ENCODE measurements around the gene DNAH8. TPM values are rescaled to one million over a fixed set of nuclear protein-coding genes. Genes with fewer than 3 reads are reported as not detected.

DNAH8 gene
- total and polyA plus RNA-seq, 2 donors: 0.05 to 0.11 TPM

GRCh38 chr6:38755874-38756273 lies 40.8 kb downstream of the DNAH8 start:
- Histone ChIP-seq H3K4me3 (ENCODE audit: low read length in 2 of 2) (no peak overlapping the region), H3K36me3 (ENCODE audit: control insufficient read depth in 2 of 2, insufficient read depth in 2 of 2, low read length in 1 of 2) (no peaks in the 10 kb centered on the region), H3K4me1 (ENCODE audit: control insufficient read depth in 2 of 2, insufficient read depth in 2 of 2, low read length in 2 of 2) (no peaks in the 10 kb centered on the region), H3K27ac (ENCODE audit: low read depth in 1 of 2, low read length in 1 of 2) (no peak overlapping the region), H3K27me3 (ENCODE audit: control insufficient read depth in 2 of 2, insufficient read depth in 1 of 2, low read length in 1 of 2) (no peaks in the 10 kb centered on the region), H3K9me3 (ENCODE audit: control insufficient read depth in 2 of 2, insufficient read depth in 1 of 2, low read length in 1 of 2) (no peaks in the 10 kb centered on the region)
- no peak for DNase-seq (ENCODE audit: low read depth in 6 of 9, low spot score in 9 of 9)
- WGBS: 95% methylated on average over 2 of the region's 2 CpGs

GRCh38 chr6:38760097-38760496 lies 45.0 kb downstream of the DNAH8 start:
- WGBS: 96% methylated on average over 1 of the region's 1 CpG
- no peaks in the 10 kb centered on the region for H3K4me1 ChIP-seq (ENCODE audit: control insufficient read depth in 2 of 2, insufficient read depth in 2 of 2, low read length in 2 of 2)
- no peak for DNase-seq (ENCODE audit: low read depth in 6 of 9, low spot score in 9 of 9)
- no peaks in the 10 kb centered on the region for H3K9me3 ChIP-seq (ENCODE audit: control insufficient read depth in 2 of 2, insufficient read depth in 1 of 2, low read length in 1 of 2)
- H3K27ac ChIP-seq (ENCODE audit: low read depth in 1 of 2, low read length in 1 of 2): no peak overlapping the region
- no peaks in the 10 kb centered on the region for H3K36me3 ChIP-seq (ENCODE audit: control insufficient read depth in 2 of 2, insufficient read depth in 2 of 2, low read length in 1 of 2)
- H3K27me3 ChIP-seq (ENCODE audit: control insufficient read depth in 2 of 2, insufficient read depth in 1 of 2, low read length in 1 of 2): no peaks in the 10 kb centered on the region
- no peak overlapping the region for H3K4me3 ChIP-seq (ENCODE audit: low read length in 2 of 2)

- H3K4me1 ChIP-seq (ENCODE audit: control insufficient read depth in 2 of 2, insufficient read depth in 2 of 2, low read length in 2 of 2): no peaks in the 10 kb centered on the region
- H3K27me3 ChIP-seq (ENCODE audit: control insufficient read depth in 2 of 2, insufficient read depth in 1 of 2, low read length in 1 of 2): no peaks in the 10 kb centered on the region
- H3K9me3 ChIP-seq (ENCODE audit: control insufficient read depth in 2 of 2, insufficient read depth in 1 of 2, low read length in 1 of 2): no peaks in the 10 kb centered on the region
- H3K27ac ChIP-seq (ENCODE audit: low read depth in 1 of 2, low read length in 1 of 2): no peak overlapping the region
- no peaks in the 10 kb centered on the region for H3K36me3 ChIP-seq (ENCODE audit: control insufficient read depth in 2 of 2, insufficient read depth in 2 of 2, low read length in 1 of 2)
- no peak overlapping the region for H3K4me3 ChIP-seq (ENCODE audit: low read length in 2 of 2)
- no peak for DNase-seq (ENCODE audit: low read depth in 6 of 9, low spot score in 9 of 9)
These were observed 47.7 kb downstream of the DNAH8 start for GRCh38 chr6:38762848-38763247.

GRCh38 chr6:38767560-38767959 lies 52.4 kb downstream of the DNAH8 start:
- Histone ChIP-seq H3K4me1 (ENCODE audit: control insufficient read depth in 2 of 2, insufficient read depth in 2 of 2, low read length in 2 of 2) (no peaks in the 10 kb centered on the region), H3K36me3 (ENCODE audit: control insufficient read depth in 2 of 2, insufficient read depth in 2 of 2, low read length in 1 of 2) (no peaks in the 10 kb centered on the region), H3K4me3 (ENCODE audit: low read length in 2 of 2) (no peak overlapping the region), H3K9me3 (ENCODE audit: control insufficient read depth in 2 of 2, insufficient read depth in 1 of 2, low read length in 1 of 2) (no peaks in the 10 kb centered on the region), H3K27me3 (ENCODE audit: control insufficient read depth in 2 of 2, insufficient read depth in 1 of 2, low read length in 1 of 2) (no peaks in the 10 kb centered on the region), H3K27ac (ENCODE audit: low read depth in 1 of 2, low read length in 1 of 2) (no peak overlapping the region)
- DNase-seq (ENCODE audit: low read depth in 6 of 9, low spot score in 9 of 9): no peak
- WGBS: 97% methylated on average over 2 of the region's 2 CpGs

GRCh38 chr6:38773338-38773737 lies 58.2 kb downstream of the DNAH8 start:
- Histone ChIP-seq H3K9me3 (ENCODE audit: control insufficient read depth in 2 of 2, insufficient read depth in 1 of 2, low read length in 1 of 2) (no peaks in the 10 kb centered on the region), H3K36me3 (ENCODE audit: control insufficient read depth in 2 of 2, insufficient read depth in 2 of 2, low read length in 1 of 2) (no peaks in the 10 kb centered on the region), H3K27ac (ENCODE audit: low read depth in 1 of 2, low read length in 1 of 2) (no peak overlapping the region), H3K4me1 (ENCODE audit: control insufficient read depth in 2 of 2, insufficient read depth in 2 of 2, low read length in 2 of 2) (no peaks in the 10 kb centered on the region), H3K27me3 (ENCODE audit: control insufficient read depth in 2 of 2, insufficient read depth in 1 of 2, low read length in 1 of 2) (no peaks in the 10 kb centered on the region), H3K4me3 (ENCODE audit: low read length in 2 of 2) (no peak overlapping the region)
- no peak for DNase-seq (ENCODE audit: low read depth in 6 of 9, low spot score in 9 of 9)
- WGBS: 96% methylated on average over 3 of the region's 3 CpGs

GRCh38 chr6:38774929-38775707 lies 60.0 kb downstream of the DNAH8 start:
- H3K4me3 ChIP-seq (ENCODE audit: low read length in 2 of 2): no peak overlapping the region

GRCh38 chr6:38775870-38776269 lies 60.8 kb downstream of the DNAH8 start:
- Histone ChIP-seq H3K9me3 (ENCODE audit: control insufficient read depth in 2 of 2, insufficient read depth in 1 of 2, low read length in 1 of 2) (no peaks in the 10 kb centered on the region), H3K4me3 (ENCODE audit: low read length in 2 of 2) (no peak overlapping the region), H3K27me3 (ENCODE audit: control insufficient read depth in 2 of 2, insufficient read depth in 1 of 2, low read length in 1 of 2) (no peaks in the 10 kb centered on the region), H3K27ac (ENCODE audit: low read depth in 1 of 2, low read length in 1 of 2) (no peak overlapping the region), H3K36me3 (ENCODE audit: control insufficient read depth in 2 of 2, insufficient read depth in 2 of 2, low read length in 1 of 2) (no peaks in the 10 kb centered on the region), H3K4me1 (ENCODE audit: control insufficient read depth in 2 of 2, insufficient read depth in 2 of 2, low read length in 2 of 2) (no peaks in the 10 kb centered on the region)
- 92% methylated on average over 1 of the region's 1 CpG for WGBS
- no peak for DNase-seq (ENCODE audit: low read depth in 6 of 9, low spot score in 9 of 9)

More at GRCh38 chr6:38774929-38775707, 60.0 kb downstream of the DNAH8 start:
- Histone ChIP-seq H3K27ac (ENCODE audit: low read depth in 1 of 2, low read length in 1 of 2) (no peak overlapping the region), H3K4me1 (ENCODE audit: control insufficient read depth in 2 of 2, insufficient read depth in 2 of 2, low read length in 2 of 2) (no peaks in the 10 kb centered on the region), H3K27me3 (ENCODE audit: control insufficient read depth in 2 of 2, insufficient read depth in 1 of 2, low read length in 1 of 2) (no peaks in the 10 kb centered on the region), H3K36me3 (ENCODE audit: control insufficient read depth in 2 of 2, insufficient read depth in 2 of 2, low read length in 1 of 2) (no peaks in the 10 kb centered on the region), H3K9me3 (ENCODE audit: control insufficient read depth in 2 of 2, insufficient read depth in 1 of 2, low read length in 1 of 2) (no peaks in the 10 kb centered on the region)
- 92% methylated on average over 5 of the region's 5 CpGs for WGBS
- DNase-seq (ENCODE audit: low read depth in 6 of 9, low spot score in 9 of 9): no peak

- Histone ChIP-seq H3K9me3 (ENCODE audit: control insufficient read depth in 2 of 2, insufficient read depth in 1 of 2, low read length in 1 of 2) (no peaks in the 10 kb centered on the region), H3K36me3 (ENCODE audit: control insufficient read depth in 2 of 2, insufficient read depth in 2 of 2, low read length in 1 of 2) (no peaks in the 10 kb centered on the region), H3K27ac (ENCODE audit: low read depth in 1 of 2, low read length in 1 of 2) (no peak overlapping the region), H3K4me1 (ENCODE audit: control insufficient read depth in 2 of 2, insufficient read depth in 2 of 2, low read length in 2 of 2) (no peaks in the 10 kb centered on the region), H3K4me3 (ENCODE audit: low read length in 2 of 2) (no peak overlapping the region), H3K27me3 (ENCODE audit: control insufficient read depth in 2 of 2, insufficient read depth in 1 of 2, low read length in 1 of 2) (no peaks in the 10 kb centered on the region)
- 84% methylated on average over 1 of the region's 1 CpG for WGBS
- DNase-seq (ENCODE audit: low read depth in 6 of 9, low spot score in 9 of 9): no peak
These were observed 61.4 kb downstream of the DNAH8 start for GRCh38 chr6:38776515-38776914.

GRCh38 chr6:38779310-38780062 lies 64.4 kb downstream of the DNAH8 start:
- DNase-seq (ENCODE audit: low read depth in 6 of 9, low spot score in 9 of 9): no peak
- 96% methylated on average over 4 of the region's 4 CpGs for WGBS

More at GRCh38 chr6:38779310-38780062, 64.4 kb downstream of the DNAH8 start:
- no peaks in the 10 kb centered on the region for H3K9me3 ChIP-seq (ENCODE audit: control insufficient read depth in 2 of 2, insufficient read depth in 1 of 2, low read length in 1 of 2)
- H3K4me1 ChIP-seq (ENCODE audit: control insufficient read depth in 2 of 2, insufficient read depth in 2 of 2, low read length in 2 of 2): no peaks in the 10 kb centered on the region
- H3K27me3 ChIP-seq (ENCODE audit: control insufficient read depth in 2 of 2, insufficient read depth in 1 of 2, low read length in 1 of 2): no peaks in the 10 kb centered on the region
- no peak overlapping the region for H3K27ac ChIP-seq (ENCODE audit: low read depth in 1 of 2, low read length in 1 of 2)
- no peak overlapping the region for H3K4me3 ChIP-seq (ENCODE audit: low read length in 2 of 2)
- no peaks in the 10 kb centered on the region for H3K36me3 ChIP-seq (ENCODE audit: control insufficient read depth in 2 of 2, insufficient read depth in 2 of 2, low read length in 1 of 2)

Data from thymus (tissue), 11 donors.